ENCODE measurements around the gene BTBD7. TPM values are rescaled to one million over a fixed set of nuclear protein-coding genes. Genes with fewer than 3 reads are reported as not detected.

Gene BTBD7
- total and polyA plus RNA-seq, 2 of the 4 experiments (the other 2 are of a cell fraction), result 11.9 to 30.5 TPM

DNA sequence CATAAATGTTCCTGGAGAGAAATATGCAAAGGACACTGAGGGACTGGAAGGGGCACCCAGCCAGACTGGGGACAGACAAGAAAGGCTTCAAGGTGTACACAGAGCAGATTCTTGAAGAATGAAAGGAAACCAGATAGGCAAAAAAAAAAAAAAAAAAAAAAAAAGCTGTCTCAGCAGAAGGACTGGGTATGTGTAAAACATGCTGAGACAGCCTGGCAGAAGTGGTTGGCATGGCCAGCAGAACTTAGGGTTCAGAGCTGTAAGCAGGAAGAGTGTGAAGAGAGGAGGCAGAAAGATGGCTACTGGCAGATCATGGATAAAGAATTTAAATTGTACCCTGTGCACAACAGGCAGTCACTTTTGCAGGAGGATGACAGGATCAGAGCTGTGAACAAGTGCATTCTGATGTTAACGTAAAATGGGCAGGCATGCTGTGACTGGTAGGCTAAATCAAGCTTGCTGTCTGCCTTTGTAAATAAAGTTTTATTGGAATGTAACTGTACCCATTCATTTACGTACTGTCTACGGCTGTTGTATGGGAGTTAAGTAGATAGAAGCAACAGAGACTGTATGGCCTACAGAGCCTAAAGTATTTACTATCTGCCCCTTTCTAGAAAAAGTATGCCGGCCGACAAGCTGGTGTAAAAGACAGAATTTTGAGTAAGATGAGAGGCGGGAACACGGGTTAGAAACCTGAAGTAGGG is 83.6 kb downstream of the BTBD7 start:
- no peak for TF ChIP-seq MAFK (IDR thresholded peaks at IDR 0.05; ENCODE audit: low read depth, low read length)
- TF ChIP-seq, protein P1, sequence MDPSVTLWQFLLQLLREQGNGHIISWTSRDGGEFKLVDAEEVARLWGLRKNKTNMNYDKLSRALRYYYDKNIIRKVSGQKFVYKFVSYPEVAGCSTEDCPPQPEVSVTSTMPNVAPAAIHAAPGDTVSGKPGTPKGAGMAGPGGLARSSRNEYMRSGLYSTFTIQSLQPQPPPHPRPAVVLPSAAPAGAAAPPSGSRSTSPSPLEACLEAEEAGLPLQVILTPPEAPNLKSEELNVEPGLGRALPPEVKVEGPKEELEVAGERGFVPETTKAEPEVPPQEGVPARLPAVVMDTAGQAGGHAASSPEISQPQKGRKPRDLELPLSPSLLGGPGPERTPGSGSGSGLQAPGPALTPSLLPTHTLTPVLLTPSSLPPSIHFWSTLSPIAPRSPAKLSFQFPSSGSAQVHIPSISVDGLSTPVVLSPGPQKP (IDR thresholded peaks at IDR 0.05; ENCODE audit: borderline replicate concordance, low read depth, low read length), result no peak
- no peak for TF ChIP-seq SMC3 (IDR thresholded peaks at IDR 0.05; ENCODE audit: low read depth, low read length)
- TF ChIP-seq RAD21 (IDR thresholded peaks at IDR 0.05; ENCODE audit: low read length), result no peak
- TF ChIP-seq RFX5 (IDR thresholded peaks at IDR 0.05; ENCODE audit: low read depth, low read length), result no peak
- TF ChIP-seq FOS (IDR thresholded peaks at IDR 0.05; ENCODE audit: low read depth, low read length), result no peak
- TF ChIP-seq NFE2L2 (IDR thresholded peaks at IDR 0.05; ENCODE audit: low read depth, low read length), result no peak
- no peak for TF ChIP-seq MXI1 (IDR thresholded peaks at IDR 0.05; ENCODE audit: borderline replicate concordance, low read depth, low read length)
- Histone ChIP-seq H2BK20ac (ENCODE audit: low read depth, low read length) (no peak overlapping the region), H4K20me1 (ENCODE audit: insufficient read depth, low read length) (no peaks in the 10 kb centered on the region), H3K56ac (ENCODE audit: extremely low read depth, insufficient read depth, low read length) (no peak overlapping the region), H2BK120ac (ENCODE audit: low read depth, low read length) (no peak overlapping the region), H2BK5ac (ENCODE audit: low read depth, low read length, poor library complexity, severe bottlenecking) (no peak overlapping the region), H3K23ac (ENCODE audit: low read depth, low read length) (no peak overlapping the region), H3K27ac (ENCODE audit: insufficient read depth, low read length) (no peak overlapping the region), H2AK9ac (replicated peaks; ENCODE audit: low read depth, low read length, poor library complexity) (no peak overlapping the region), H4K91ac (ENCODE audit: insufficient read depth, low read depth, low read length) (no peak overlapping the region), H3K4me3 (ENCODE audit: insufficient read depth, low read depth, low read length) (no peak overlapping the region), H2AFZ (replicated peaks; ENCODE audit: low read length, poor library complexity) (no peak overlapping the region), H3K36me3 (ENCODE audit: control insufficient read depth, insufficient read depth, low read length) (peaks cover 44% of the 10 kb centered on the region), H3K14ac (replicated peaks; ENCODE audit: low read depth, low read length) (no peak overlapping the region), H3K27me3 (ENCODE audit: control insufficient read depth, insufficient read depth, low read length) (no peaks in the 10 kb centered on the region), H3K9me3 (ENCODE audit: control insufficient read depth, insufficient read depth, low read length) (no peaks in the 10 kb centered on the region), H2BK15ac (ENCODE audit: low read depth, low read length) (no peak overlapping the region), H2AK5ac (ENCODE audit: low read depth, low read length) (no peak overlapping the region), H3K9me1 (ENCODE audit: insufficient read depth, low read length) (peaks cover 3% of the 10 kb centered on the region; the same call in 1 of the 2 replicates), H3K79me1 (ENCODE audit: low read depth in 1 of 2, low read length in 2 of 2) (peaks cover 3 to 23% of the 10 kb centered on the region in 2 experiments; a peak in 3 of 4 replicates), H3K18ac (ENCODE audit: low read depth, low read length) (no peak overlapping the region), H4K8ac (ENCODE audit: low read depth in 2 of 2, low read length in 2 of 2) (no peak overlapping the region), H3K4ac (ENCODE audit: low read depth, low read length) (no peak overlapping the region), H3K4me2 (ENCODE audit: low read depth, low read length) (no peak overlapping the region), H3K4me1 (ENCODE audit: control insufficient read depth, insufficient read depth, low read length) (0 out of 2 replicates have a peak, but pooled peaks cover 2% of the 10 kb centered on the region), H4K5ac (ENCODE audit: low read depth, low read length) (no peak overlapping the region), H3K9ac (ENCODE audit: low read depth, low read length) (no peak overlapping the region)
- BruUV-seq (replicated peaks), result no TSS peak
- CTCF ChIA-PET, result interaction anchor here (0.6 to 1.1 kb wide), 3 partner anchors 8 to 69 kb away, joined by 3 read pairs; no protein-coding TSS in a partner anchor
- ATAC-seq (ENCODE audit: low read depth) (no peak), DNase-seq (no peak)
- no CpG with 5 or more reads among the region's 7 CpGs for WGBS, 2 experiments (ENCODE audit: extremely low coverage in 2 of 2, insufficient read length in 1 of 2)
- intact Hi-C loops (cut with micrococcal nuclease) (no loop called here), in situ Hi-C loops (cut with MboI; ENCODE audit: low sequenced_read_pairs) (no loop called here), dilution Hi-C loops (cut with HindIII; ENCODE audit: low sequenced_read_pairs, unreplicated experiment) (no loop called here)
- POLR2A ChIA-PET (ENCODE audit: unreplicated experiment), result no interaction called here

Data from IMR-90 (cell line).